ENCODE measurements around the gene CENPF.

GRCh38 chr1:214615871-214616270, 12.9 kb downstream of the CENPF start:
- no peak for TF ChIP-seq EZH2 (IDR thresholded peaks at IDR 0.05)
- TF ChIP-seq POLR2AphosphoS5 (IDR thresholded peaks at IDR 0.05; ENCODE audit: borderline replicate concordance, low read depth, low read length) = no peak

All from SK-N-MC (cell line).